GM18870 (cell line): Measurements from ENCODE around the gene LCP1.
A peak's percentile ranks its signal among the peaks of the same experiment; 100 is the strongest.

Source experiments
- ATAC-seq: cut with Tn5 transposase; IDR thresholded peaks from one replicate; pipeline ENCODE4 v1.9.1; 2021; ENCODE audit warnings: moderate library complexity; ENCODE audit not compliant: unreplicated experiment

Gene LCP1

GRCh38 chr13:46183018-46183946, 1.3 kb upstream of the LCP1 start:
- no peak for ATAC-seq

DNA sequence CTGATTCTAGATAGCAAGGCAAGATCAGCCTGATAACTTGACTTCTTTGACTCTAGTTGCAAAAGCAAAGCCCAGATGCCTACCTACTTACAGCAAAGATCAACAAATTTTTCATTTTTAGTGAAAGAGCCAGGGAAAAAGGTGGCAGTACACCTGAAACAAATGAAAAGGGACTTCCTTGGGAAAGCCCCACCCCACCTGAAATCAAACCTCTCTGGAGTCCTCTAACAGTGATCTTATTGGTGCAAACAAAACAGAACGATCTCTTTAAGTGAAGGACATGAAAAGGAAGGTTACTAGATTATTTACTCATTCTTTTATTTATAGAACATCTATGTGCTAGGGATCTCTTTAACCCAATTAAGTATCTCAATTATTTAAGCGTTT, 507 bp upstream of the LCP1 start:
- peak; percentile 2 for ATAC-seq

- ATAC-seq = no peak
These were observed 569 bp downstream of the LCP1 start for GRCh38 chr13:46181377-46181839.

DNA sequence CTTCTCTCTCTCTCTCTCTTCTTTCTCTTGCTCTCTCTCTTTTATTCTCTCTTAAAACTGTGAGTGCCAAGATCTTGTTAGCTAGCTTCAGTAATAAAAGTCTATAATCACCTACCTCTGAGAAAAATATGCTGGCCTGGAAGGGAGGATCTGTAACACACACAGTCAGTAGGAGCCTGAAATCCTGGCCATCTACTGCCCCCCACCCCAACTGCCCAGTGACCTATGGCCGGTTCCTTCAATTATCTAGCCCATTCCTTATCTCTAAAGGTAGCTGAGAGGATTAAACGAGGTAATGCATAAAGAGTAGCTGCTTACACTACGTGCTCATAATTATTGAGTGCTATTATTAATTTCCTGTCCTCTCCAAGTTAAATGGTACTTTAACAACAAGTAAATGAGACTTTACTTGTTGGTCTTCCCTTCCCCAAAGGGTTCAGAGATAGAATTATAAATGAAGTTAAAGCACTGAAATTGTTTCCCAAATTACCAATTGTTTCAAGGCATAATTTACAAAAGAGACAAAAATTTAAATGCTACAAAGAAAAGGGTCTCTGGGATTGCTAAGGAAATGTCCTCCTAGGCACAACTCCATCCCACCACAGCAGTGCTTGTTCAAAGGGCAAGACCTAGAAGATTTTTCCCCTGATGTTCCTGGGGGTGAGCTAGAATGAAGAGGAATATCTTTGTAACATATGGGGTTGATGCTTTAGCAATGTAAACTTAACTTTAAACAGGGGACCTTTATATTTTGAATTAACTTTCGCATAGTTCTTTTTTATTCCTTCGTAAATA, 1.8 kb downstream of the LCP1 start:
- no peak for ATAC-seq

GRCh38 chr13:46179491-46179908, 2.5 kb downstream of the LCP1 start:
- ATAC-seq = no peak

GRCh38 chr13:46178821-46179220, 3.2 kb downstream of the LCP1 start:
- ATAC-seq = no peak

GRCh38 chr13:46178143-46178542, 3.8 kb downstream of the LCP1 start:
- ATAC-seq = no peak

- peak; percentile 39 for ATAC-seq
These were observed 5.2 kb downstream of the LCP1 start for GRCh38 chr13:46176756-46177155.

DNA sequence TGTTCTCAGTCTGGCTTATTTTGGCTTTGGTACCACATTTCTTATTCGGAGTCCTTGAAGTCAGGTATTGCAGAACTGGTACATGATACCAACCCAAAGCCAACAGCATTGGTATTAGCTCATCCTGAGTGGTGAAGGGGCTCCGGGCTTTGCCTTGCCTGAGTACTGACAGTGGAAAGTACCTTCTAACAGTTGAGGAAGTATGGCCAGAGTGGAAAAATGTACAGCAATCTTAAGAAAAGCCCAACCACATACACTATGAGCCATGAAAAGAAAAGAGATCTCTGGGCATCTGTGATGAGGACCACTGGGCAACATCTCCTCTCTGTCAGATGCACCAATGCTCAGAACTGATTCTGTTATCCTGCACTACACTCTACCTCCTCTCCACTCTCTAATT, 8.3 kb downstream of the LCP1 start:
- peak; percentile 50 for ATAC-seq

DNA sequence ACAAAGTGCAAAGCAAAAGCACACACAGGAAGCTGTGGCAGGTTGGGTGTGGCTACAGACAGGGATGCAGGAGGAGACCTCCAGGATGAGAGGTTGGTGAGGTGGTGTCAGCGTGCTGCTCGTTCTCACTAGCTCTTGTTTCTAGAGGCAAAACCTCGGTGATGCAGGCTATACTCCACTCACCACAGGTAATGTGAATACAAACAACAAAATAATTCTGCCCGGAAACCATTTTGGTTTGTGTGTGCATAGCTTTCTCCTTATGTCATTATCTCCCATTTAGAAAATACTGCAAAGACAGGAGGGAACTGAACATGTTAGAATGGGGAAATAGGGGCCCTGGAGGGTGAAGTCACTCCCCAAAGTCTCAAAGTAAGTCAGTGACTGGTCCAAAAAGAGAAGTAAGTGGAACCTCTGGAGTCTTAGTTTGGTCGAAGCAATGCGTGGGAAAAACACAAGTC, 9.4 kb downstream of the LCP1 start:
- no peak for ATAC-seq

DNA sequence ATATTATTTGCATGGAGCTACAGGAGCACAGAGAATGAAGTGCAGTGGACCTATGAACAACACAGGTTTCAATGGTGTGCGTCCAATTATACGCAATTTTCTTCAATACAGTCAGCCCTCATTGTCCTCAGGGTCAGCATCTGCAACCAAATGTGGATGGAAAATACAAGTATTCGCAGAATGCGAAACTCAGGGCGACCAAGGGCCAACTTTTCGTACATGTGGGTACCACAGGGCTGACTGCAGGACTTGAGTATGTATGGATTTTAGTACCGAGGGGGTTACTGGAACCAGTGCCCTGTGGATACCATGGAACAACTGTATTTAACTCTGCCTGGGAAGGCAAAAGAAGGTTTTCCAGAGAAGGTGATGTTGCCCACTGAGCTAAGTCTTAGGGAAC, 10.2 kb downstream of the LCP1 start:
- no peak for ATAC-seq

- no peak for ATAC-seq
These were observed 10.8 kb downstream of the LCP1 start for GRCh38 chr13:46171217-46171616.

GRCh38 chr13:46170687-46171086, 11.3 kb downstream of the LCP1 start:
- ATAC-seq = no peak

DNA sequence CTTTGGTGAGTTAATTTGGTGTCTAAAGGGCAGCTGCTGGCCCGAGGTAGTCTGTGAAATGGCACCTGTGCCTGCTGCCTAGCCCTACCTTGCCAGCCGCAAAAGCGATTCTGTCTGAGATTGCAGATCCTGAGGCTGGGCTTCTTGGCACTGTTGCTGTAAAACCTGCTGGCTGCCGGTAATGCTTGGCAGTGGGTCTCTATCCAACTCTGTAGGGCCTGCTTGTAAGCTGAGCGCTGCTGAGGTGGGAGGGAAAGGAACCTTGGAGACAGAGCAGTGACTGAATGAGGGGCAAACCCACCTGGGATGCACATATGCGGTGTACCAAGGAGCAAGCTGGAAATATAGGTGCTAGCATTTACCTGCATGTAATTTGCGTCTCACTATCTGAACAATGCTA, 11.7 kb downstream of the LCP1 start:
- ATAC-seq = no peak

DNA sequence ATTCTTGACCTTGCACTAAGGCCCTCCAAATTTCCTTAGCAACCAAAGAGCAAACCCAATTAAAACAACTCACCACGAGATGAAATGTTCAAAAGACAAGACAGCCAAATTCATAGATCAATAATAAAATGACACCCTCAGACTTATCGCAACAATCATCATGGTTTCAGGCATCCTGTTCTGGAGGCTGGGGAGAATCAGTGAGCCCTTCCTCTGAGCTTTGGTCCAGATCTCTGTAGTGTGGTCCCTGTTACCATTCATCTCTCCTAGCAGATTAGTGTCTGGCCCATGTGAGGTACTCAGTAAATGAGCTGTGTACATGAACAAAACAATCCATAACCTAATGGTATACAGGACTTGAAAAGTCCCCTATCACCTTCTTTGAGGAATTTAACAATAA, 12.2 kb downstream of the LCP1 start:
- no peak for ATAC-seq

- no peak for ATAC-seq
These were observed 13.2 kb downstream of the LCP1 start for GRCh38 chr13:46168783-46169182.

DNA sequence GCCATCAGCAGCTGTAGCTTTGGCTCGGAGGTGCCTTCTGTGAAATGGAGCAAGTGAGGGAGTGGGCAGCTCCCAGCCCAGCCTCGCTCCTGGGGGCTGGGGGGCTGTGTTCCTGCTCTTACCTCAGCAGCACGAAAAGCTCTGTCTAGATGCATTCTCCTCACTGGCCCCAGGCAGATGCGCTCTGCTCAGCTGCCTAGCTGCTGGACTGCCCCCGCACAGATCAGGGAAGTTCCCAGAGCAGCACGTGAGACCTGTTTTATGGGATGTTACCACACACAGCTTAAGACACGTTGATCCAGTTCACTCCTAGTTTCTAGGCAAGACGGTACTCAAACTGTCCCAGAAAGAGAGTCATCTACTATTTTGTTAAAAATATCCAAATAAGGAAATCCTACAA, 13.6 kb downstream of the LCP1 start:
- ATAC-seq = no peak

DNA sequence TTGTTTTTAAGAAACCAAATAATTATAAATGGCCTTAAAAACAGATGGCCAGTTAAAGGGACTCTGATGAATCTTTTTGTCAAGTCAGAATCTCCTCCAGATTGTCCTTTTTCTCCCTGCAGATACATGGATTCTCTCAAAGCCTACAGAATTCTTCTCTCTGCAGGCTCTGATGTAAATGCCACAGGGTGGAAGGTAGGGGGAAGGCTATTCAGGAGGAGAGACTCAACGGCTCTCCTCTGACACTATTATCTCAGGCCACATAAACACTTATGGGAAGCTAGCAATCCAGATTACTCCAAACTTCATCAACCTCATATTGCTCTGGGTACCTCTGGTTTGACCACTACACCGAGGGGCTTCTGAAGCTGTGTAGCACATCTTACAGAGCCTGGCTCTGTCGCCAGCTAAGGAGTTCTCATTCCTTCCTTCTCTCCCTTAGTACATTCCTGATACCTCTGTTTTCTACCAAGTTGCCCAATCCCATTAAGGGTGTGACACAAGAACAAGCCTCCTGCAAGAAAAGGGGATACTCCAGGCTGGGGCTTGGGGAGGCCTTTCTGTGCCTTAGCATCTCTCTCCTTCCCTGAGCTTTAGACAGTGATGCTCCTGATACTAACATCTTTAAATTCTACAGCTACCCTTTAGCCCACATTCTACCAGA, 14.9 kb downstream of the LCP1 start:
- ATAC-seq = no peak

- no peak for ATAC-seq
These were observed 15.8 kb downstream of the LCP1 start for GRCh38 chr13:46166224-46166584.

GRCh38 chr13:46165485-46166223, 16.3 kb downstream of the LCP1 start:
- peak; percentile 49 for ATAC-seq

DNA sequence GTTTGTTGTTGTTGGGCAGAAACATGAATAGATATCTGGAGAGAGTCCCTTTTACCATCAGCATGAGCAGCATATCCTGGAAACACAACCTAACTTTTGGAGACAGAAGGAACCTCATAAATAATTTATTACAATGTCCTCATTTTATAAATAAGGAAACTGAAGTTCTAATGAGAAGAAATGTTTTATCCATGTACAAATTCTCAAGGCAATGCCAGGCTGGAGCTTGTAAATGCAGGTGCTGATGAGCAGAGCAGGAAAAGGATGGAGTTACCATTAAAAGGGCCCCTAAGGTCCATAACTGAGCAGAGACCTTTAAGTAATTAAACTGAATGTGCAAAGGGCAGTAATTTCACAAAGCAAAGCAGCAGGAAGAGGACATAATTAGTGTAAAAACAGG, 17.3 kb downstream of the LCP1 start:
- no peak for ATAC-seq
